SU-DHL-6 (cell line): ENCODE measurements around the gene SLC25A13.

Experiments used
- CTCF ChIP-seq: fragments of 200-600 bp; sonication (generic); IDR thresholded peaks from one replicate; pipeline ENCODE4 v1.5.1; 2017; ENCODE audit warnings: antibody characterized with exemption, mild to moderate bottlenecking, low read length, moderate library complexity; ENCODE audit not compliant: insufficient read depth, poor library complexity, severe bottlenecking
- EZH2phosphoT487 ChIP-seq: fragments of 200-600 bp; sonication (generic), shearing (Covaris generic); conservative IDR thresholded peaks from 2 replicates; pipeline ENCODE4 v1.6.1; 2018; ENCODE audit warnings: mild to moderate bottlenecking, antibody characterized with exemption, low read length, moderate library complexity, mixed read lengths

- TF ChIP-seq CTCF (no peak), EZH2phosphoT487 (no peak)
Observed at GRCh38 chr7:96074871-96075270, 247.0 kb downstream of the SLC25A13 start.
